GM04503 (cell line): ENCODE measurements around the gene VANGL2.
"Not testable (repeated sequence)": the region's sequence is repeated elsewhere in the genome, so short reads cannot be mapped to it uniquely, and the experiment has no call there.

Experiments
- DNase-seq: peaks from one replicate; pipeline ENCODE4 v3.0.0-alpha.2; 2012; ENCODE audit warnings: low read depth

Gene VANGL2

GRCh38 chr1:160370561-160371345 lies 29.6 kb upstream of the VANGL2 start:
- no peak for DNase-seq

DNA sequence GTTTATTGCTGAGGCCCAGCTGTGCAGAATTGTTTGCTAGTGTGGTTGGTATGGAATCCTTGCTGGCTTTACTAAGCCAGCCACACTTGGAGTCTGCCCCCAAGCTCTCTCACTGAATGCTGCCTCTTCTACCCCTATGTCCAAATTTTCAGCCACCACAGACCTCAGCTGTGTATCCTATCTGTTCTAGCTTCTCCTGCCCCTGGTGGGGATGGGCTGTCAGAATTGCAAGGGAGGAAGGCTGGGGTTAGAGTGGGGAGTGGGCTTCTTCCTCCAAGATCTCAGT lies 29.1 kb upstream of the VANGL2 start:
- no peak for DNase-seq

DNA sequence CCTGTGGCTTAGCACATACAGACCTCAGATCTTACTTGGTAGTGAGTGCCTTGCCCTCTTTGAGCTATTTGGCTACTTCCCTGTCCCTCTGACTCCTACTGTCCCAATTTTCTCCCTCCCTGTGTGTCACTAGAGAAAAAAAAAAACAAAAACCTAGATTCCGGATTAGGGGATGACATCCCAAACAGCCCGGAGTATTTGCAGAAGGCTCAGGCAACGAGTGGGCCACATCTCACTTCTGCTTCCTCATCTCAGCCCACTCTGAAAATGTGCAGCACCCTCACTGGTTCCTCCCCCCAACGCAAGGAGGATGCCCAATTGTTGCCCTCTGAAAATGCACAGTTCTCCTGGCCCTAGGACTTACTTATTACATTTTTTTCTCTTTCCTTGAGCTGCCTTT lies 28.6 kb upstream of the VANGL2 start:
- no peak for DNase-seq

DNA sequence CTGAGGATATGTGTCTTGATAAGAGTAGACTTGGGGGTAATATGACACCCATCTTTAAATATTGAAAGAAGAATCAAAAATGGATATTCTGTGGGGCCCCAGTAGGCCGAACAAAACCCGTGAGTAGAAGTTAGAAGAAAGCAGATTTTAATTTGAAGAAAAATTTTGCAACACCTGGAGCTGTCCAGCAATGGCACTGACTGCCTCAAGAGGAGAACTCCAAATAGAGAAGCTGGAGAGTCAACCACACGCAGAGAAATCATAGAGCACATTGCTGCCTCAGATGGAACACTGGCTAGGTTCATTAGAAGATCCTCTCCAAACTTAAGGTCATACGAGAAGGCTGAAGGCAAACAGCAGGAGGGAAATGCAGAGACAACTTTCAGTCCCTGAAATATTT lies 26.7 kb upstream of the VANGL2 start:
- DNase-seq: no peak

- DNase-seq: no peak
Observed at GRCh38 chr1:160374306-160375110, 25.9 kb upstream of the VANGL2 start.

- DNase-seq: peak; percentile 13
Observed at GRCh38 chr1:160375788-160376524, 24.4 kb upstream of the VANGL2 start.

DNA sequence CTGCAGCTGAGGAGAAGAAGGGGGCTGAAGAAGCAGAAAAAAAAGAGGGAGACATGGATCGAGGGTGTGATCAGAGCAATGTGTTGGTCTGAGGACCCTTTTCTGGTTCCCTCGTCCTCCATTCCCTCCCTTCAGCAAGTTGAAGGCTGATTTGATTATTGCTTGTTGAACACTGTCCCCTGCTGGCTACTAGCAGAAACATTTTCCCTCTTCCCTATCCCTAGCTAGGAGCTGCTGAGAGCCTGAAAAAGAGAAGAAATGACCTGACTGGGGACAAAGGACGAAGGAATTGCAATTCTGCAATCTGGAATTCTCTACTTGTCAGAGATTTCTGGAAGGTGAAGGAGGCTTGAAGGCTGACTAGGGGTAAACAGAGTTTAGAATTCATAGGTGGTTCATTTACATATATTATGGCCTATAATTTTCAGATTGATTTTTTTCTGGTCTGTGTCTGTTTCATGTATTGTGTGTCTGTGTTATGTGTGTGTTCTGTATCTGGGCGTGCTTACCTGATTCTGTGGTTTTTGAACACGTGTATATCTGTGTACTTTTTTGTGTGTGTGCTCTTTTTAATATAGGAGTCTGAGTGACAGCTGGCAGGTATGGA lies 23.7 kb upstream of the VANGL2 start:
- DNase-seq: peak; percentile 16

GRCh38 chr1:160377585-160378206 lies 22.7 kb upstream of the VANGL2 start:
- DNase-seq: peak; percentile 37

DNA sequence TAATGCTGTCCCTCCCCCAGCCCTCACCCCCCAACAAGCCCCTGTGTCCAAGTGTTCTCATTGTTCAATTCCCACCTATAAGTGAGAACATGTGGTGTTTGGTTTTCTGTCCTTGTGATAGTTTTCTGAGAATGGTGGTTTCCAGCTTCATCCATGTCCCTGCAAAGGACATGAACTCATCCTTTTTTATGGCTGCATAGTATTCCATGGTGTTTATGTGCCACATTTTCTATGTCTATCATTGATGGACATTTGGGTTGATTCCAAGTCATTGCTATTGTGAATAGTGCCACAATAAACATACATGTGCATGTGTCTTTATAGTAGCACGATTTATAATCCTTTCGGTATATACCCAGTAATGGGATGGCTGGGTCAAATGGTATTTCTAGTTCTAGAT lies 15.6 kb upstream of the VANGL2 start:
- DNase-seq: not testable (repeated sequence)

- DNase-seq: not testable (repeated sequence)
Observed at GRCh38 chr1:160388406-160388805, 12.0 kb upstream of the VANGL2 start.

DNA sequence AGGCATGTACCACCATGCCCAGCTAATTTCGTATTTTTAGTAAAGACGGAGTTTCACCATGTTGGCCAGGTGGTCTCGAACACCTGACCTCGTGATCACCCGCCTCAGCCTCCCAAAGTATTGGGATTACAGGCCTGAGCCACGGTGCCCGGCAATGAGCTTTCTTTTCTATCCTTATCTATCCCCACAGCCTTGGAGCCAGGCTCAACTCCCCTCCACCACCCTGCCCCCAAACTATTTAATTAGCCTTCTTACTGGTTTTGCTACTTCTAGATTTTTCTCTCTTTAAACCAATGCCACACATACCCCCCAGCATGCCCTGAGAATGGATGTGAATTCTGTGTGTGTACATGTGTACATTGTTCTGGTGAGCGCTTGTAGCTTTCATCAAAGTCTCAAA lies 5.7 kb upstream of the VANGL2 start:
- no peak for DNase-seq

DNA sequence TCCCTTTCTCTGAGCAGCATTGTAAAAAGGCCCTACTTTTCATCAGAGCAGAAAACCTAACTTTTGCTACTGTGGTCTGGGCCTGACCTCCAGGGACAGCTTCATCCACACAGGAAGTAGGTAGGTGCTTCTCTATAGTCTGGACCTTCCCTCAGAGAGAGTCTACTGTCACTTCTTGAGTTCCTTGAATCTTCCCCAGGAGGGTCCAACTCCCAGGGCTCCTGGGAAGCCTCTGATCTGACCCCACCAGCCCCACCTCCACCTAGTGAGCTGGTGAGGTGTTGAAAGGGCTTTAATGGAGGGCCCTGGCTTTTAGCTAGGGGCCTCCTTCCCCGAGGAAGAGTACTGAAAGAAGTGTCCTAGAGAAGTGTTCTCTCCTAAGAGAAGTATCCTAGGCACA lies 2.7 kb upstream of the VANGL2 start:
- no peak for DNase-seq

- DNase-seq: no peak
Observed at GRCh38 chr1:160398823-160399222, 1.5 kb upstream of the VANGL2 start.

GRCh38 chr1:160399544-160400222 lies 681 bp upstream of the VANGL2 start:
- DNase-seq: no peak

DNA sequence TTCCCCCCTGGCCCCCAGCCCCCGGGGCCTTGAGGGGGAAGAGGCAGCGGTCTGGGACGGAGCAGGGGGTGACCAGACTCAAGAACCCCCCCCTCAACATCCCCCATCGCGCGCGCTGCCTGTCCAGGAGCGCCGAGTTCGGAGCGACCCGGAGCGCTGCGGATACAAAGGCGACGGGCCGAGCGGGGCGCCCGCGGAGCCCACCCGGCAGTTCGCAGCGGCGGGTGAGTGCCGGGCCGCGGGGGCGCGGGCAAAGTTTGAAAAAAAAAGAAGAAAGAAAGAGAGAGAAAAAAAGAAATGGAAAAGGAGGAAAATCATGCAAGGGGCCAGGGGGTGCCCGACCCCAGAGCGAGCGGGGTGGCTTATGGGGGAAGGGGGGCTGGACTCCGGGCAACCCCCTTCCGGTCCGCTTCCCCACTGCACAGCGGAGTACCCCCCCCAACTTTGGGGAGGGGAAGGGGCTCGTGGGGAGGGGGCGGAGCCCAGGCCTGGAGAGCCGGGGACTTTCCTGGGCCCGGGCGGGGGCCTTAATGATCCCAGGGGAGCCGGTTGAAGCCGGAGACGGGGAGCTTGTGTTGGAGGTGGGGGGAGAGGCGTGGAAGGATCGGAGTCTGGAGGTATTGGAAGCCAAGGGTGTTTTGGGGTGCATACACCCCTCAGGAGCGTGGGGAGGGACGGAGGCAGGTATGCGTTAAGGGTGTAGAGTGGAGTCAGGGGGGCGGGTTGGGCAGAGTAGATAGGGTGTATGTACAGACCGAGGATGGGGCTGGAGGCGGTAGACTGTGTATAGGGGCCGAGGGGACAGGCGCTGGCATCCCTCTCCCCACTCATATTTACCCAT lies 502 bp downstream of the VANGL2 start:
- no peak for DNase-seq

DNA sequence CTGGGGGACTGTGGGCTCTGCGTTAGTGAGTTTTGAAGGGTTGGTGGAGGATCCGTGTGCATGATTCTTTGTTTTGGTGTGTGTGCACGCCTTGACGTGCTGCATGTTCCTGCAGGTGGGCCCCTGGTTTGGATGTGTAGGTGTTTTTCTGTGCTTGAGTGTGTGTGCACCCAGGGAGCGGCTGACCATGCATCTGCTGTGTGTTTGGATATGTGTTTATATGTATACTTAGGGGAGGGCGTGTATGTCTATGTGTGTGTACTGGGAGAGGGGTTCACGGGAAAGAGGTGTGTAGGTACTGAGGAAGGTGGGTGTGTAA lies 1.1 kb downstream of the VANGL2 start:
- DNase-seq: no peak

- no peak for DNase-seq
Observed at GRCh38 chr1:160402001-160402795, 1.8 kb downstream of the VANGL2 start.

GRCh38 chr1:160403244-160403643 lies 2.9 kb downstream of the VANGL2 start:
- DNase-seq: no peak

GRCh38 chr1:160404094-160404493 lies 3.7 kb downstream of the VANGL2 start:
- no peak for DNase-seq

GRCh38 chr1:160405331-160405877 lies 5.0 kb downstream of the VANGL2 start:
- no peak for DNase-seq
